HL-60 (cell line): ENCODE data around the gene ABHD16B.

ENCODE experiments used
- CTCF ChIP-seq: IDR thresholded peaks from one replicate; pipeline ENCODE4 v1.5.1; 2011; ENCODE audit warnings: low read length, control low read depth, inconsistent platforms; ENCODE audit not compliant: insufficient read depth
- GABPA ChIP-seq: IDR thresholded peaks from 2 replicates; pipeline ENCODE4 v1.6.1; 2012; ENCODE audit warnings: low read depth
- REST ChIP-seq: IDR thresholded peaks from 2 replicates; pipeline ENCODE4 v1.6.1; 2012; ENCODE audit warnings: low read depth; ENCODE audit not compliant: insufficient replicate concordance
- SPI1 ChIP-seq: IDR thresholded peaks from 2 replicates; pipeline ENCODE4 v1.6.1; 2012; ENCODE audit warnings: low read depth, mild to moderate bottlenecking, borderline replicate concordance

GRCh38 chr20:63828124-63828523, 33.2 kb upstream of the ABHD16B start:
- TF ChIP-seq GABPA = no peak
- no peak for TF ChIP-seq CTCF
- no peak for TF ChIP-seq REST
- no peak for TF ChIP-seq SPI1
